ENCODE data around the gene DDR2.

DDR2 gene

GRCh38 chr1:162661336-162661735 lies 29.1 kb downstream of the DDR2 start:
- H4K20me1 ChIP-seq (ENCODE audit: insufficient read depth): no peaks in the 10 kb centered on the region
- TF ChIP-seq CTCF (conservative IDR thresholded peaks at IDR 0.05; ENCODE audit: low read depth, low read length): no peak
- no peaks in the 10 kb centered on the region for H3K36me3 ChIP-seq (ENCODE audit: insufficient read depth)

GRCh38 chr1:162662013-162662412 lies 29.7 kb downstream of the DDR2 start:
- no peaks in the 10 kb centered on the region for H3K36me3 ChIP-seq (ENCODE audit: insufficient read depth)
- no peaks in the 10 kb centered on the region for H3K79me2 ChIP-seq (ENCODE audit: insufficient read depth, low read depth)
- no peaks in the 10 kb centered on the region for H3K27me3 ChIP-seq (ENCODE audit: insufficient read depth, low read depth)
- no peak overlapping the region for H3K27ac ChIP-seq
- no peak overlapping the region for H3K4me2 ChIP-seq
- no peak overlapping the region for H3K4me3 ChIP-seq (IDR thresholded peaks at IDR 0.05; ENCODE audit: insufficient read depth, low read depth, low read length)
- no peak overlapping the region for H3K9ac ChIP-seq
- H4K20me1 ChIP-seq (ENCODE audit: insufficient read depth): no peaks in the 10 kb centered on the region
- H2AFZ ChIP-seq (ENCODE audit: low read depth): no peak overlapping the region
- H3K4me1 ChIP-seq (ENCODE audit: low read depth, poor library complexity, severe bottlenecking): peaks cover 13% of the 10 kb centered on the region
- no peak for TF ChIP-seq CTCF (conservative IDR thresholded peaks at IDR 0.05; ENCODE audit: low read depth, low read length)

More at GRCh38 chr1:162661336-162661735, 29.1 kb downstream of the DDR2 start:
- no peak overlapping the region for H2AFZ ChIP-seq (ENCODE audit: low read depth)
- H3K4me3 ChIP-seq (IDR thresholded peaks at IDR 0.05; ENCODE audit: insufficient read depth, low read depth, low read length): no peak overlapping the region
- H3K27ac ChIP-seq: no peak overlapping the region
- H3K27me3 ChIP-seq (ENCODE audit: insufficient read depth, low read depth): no peaks in the 10 kb centered on the region
- no peaks in the 10 kb centered on the region for H3K79me2 ChIP-seq (ENCODE audit: insufficient read depth, low read depth)
- H3K4me1 ChIP-seq (ENCODE audit: low read depth, poor library complexity, severe bottlenecking): peaks cover 13% of the 10 kb centered on the region
- H3K4me2 ChIP-seq: no peak overlapping the region
- H3K9ac ChIP-seq: no peak overlapping the region

- Histone ChIP-seq H3K4me3 (IDR thresholded peaks at IDR 0.05; ENCODE audit: insufficient read depth, low read depth, low read length) (no peak overlapping the region), H3K9ac (no peak overlapping the region), H3K79me2 (ENCODE audit: insufficient read depth, low read depth) (no peaks in the 10 kb centered on the region), H3K4me1 (ENCODE audit: low read depth, poor library complexity, severe bottlenecking) (peaks cover 13% of the 10 kb centered on the region), H4K20me1 (ENCODE audit: insufficient read depth) (no peaks in the 10 kb centered on the region), H3K4me2 (no peak overlapping the region), H2AFZ (ENCODE audit: low read depth) (no peak overlapping the region), H3K27ac (no peak overlapping the region), H3K27me3 (ENCODE audit: insufficient read depth, low read depth) (no peaks in the 10 kb centered on the region), H3K36me3 (ENCODE audit: insufficient read depth) (no peaks in the 10 kb centered on the region)
- TF ChIP-seq CTCF (conservative IDR thresholded peaks at IDR 0.05; ENCODE audit: low read depth, low read length): no peak
These were observed 30.8 kb downstream of the DDR2 start for GRCh38 chr1:162663086-162663485.

- no peak overlapping the region for H3K4me2 ChIP-seq
- H4K20me1 ChIP-seq (ENCODE audit: insufficient read depth): no peaks in the 10 kb centered on the region
- no peak overlapping the region for H3K9ac ChIP-seq
- H3K27me3 ChIP-seq (ENCODE audit: insufficient read depth, low read depth): no peaks in the 10 kb centered on the region
- no peaks in the 10 kb centered on the region for H3K36me3 ChIP-seq (ENCODE audit: insufficient read depth)
- H3K4me1 ChIP-seq (ENCODE audit: low read depth, poor library complexity, severe bottlenecking): peaks cover 13% of the 10 kb centered on the region
- no peak overlapping the region for H3K4me3 ChIP-seq (IDR thresholded peaks at IDR 0.05; ENCODE audit: insufficient read depth, low read depth, low read length)
- no peaks in the 10 kb centered on the region for H3K79me2 ChIP-seq (ENCODE audit: insufficient read depth, low read depth)
- no peak overlapping the region for H3K27ac ChIP-seq
- no peak for TF ChIP-seq CTCF (conservative IDR thresholded peaks at IDR 0.05; ENCODE audit: low read depth, low read length)
- no peak overlapping the region for H2AFZ ChIP-seq (ENCODE audit: low read depth)
These were observed 31.4 kb downstream of the DDR2 start for GRCh38 chr1:162663589-162664106.

Data from KMS-11 (cell line).